HepG2 (cell line): ENCODE results near the gene NALCN. TPM values are rescaled to one million over a fixed set of nuclear protein-coding genes. Genes with fewer than 3 reads are reported as not detected.

Experiments
- ATAC-seq: fragments of 200-7000 bp; cut with Tn5 transposase; 3 replicates; pipeline ENCODE4 v1.9.1; 2020; ENCODE audit warnings: mild to moderate bottlenecking, moderate library complexity
- BruUV-seq: library from RNA; stranded (reverse); fragments of 400-500 nt; replicated peaks from 2 replicates; lab custom pipeline; 2021; lab: Mats Ljungman, UMichigan
- CTCF ChIA-PET: fragments of 300-600 bp; formaldehyde crosslinking; extraction: SDS; loops from one replicate; lab custom pipeline; 2021; ENCODE audit warnings: low total read pairs, inconsistent platforms, low intra/inter-chr PET ratio; lab: Yijun Ruan, JAX
- POLR2A ChIA-PET: fragments of 350-600 bp; sonication (Branson Sonifier 250); formaldehyde crosslinking; loops from one replicate; lab custom pipeline; 2020; ENCODE audit warnings: antibody characterized with exemption, inconsistent platforms; lab: Yijun Ruan, JAX
- DNase-seq: peaks from one replicate; pipeline ENCODE4 v3.0.0-alpha.2; 2015; ENCODE audit warnings: low spot score
- FAIRE-seq: peaks from 3 replicates; lab custom pipeline; 2011; peaks lifted over from hg19 to GRCh38; lab: Jason Lieb, UNC
- H2AFZ ChIP-seq: one replicate; pipeline ENCODE4 v1.6.1; 2011; ENCODE audit warnings: low read length, inconsistent platforms
- H3K27ac ChIP-seq: fragments of 300-600 bp; 3 replicates; pipeline ENCODE4 v1.8.0; 2011; ENCODE audit warnings: mixed run types, mild to moderate bottlenecking, mixed read lengths, low read length, inconsistent platforms; ENCODE audit not compliant: insufficient read depth; ENCODE audit errors: extremely low read length
- H3K27me3 ChIP-seq, 2 experiments: fragments of 200-600 bp in 1 of 2; 2 replicates in 1 of 2; 3 replicates in 1 of 2; pipeline versions ENCODE4 v1.6.0 to v1.8.0; 2011; ENCODE audit warnings: low read length in 2 of 2, mild to moderate bottlenecking in 2 of 2, moderate library complexity in 2 of 2, inconsistent platforms in 1 of 2; ENCODE audit not compliant: insufficient read depth in 2 of 2, control insufficient read depth in 1 of 2
- H3K36me3 ChIP-seq, 2 experiments: fragments of 200-600 bp in 1 of 2; replicated peaks in 1 of 2; 2 replicates in 1 of 2; 3 replicates in 1 of 2; pipeline versions ENCODE4 v1.5.1 to v1.8.0; 2011; ENCODE audit warnings: low read length in 2 of 2, inconsistent platforms in 1 of 2; ENCODE audit not compliant: insufficient read depth in 2 of 2, control insufficient read depth in 1 of 2
- H3K4me1 ChIP-seq: 2 replicates; pipeline ENCODE4 v1.5.1; 2012; ENCODE audit warnings: low read length, inconsistent platforms; ENCODE audit not compliant: insufficient read depth
- H3K4me2 ChIP-seq: 2 replicates; pipeline ENCODE4 v1.6.0; 2011; ENCODE audit warnings: low read depth, low read length, inconsistent platforms
- H3K4me3 ChIP-seq, 3 experiments: fragments of 200-600 bp in 1 of 3; sonication (generic), shearing (Covaris generic) in 1 of 3; replicated peaks in 1 of 3; 2 replicates each; pipeline ENCODE4 v1.5.1; 2011 to 2016; ENCODE audit warnings: low read length in 3 of 3, inconsistent platforms in 2 of 3, low read depth in 2 of 3, mild to moderate bottlenecking in 2 of 3, control low read depth in 1 of 3, mixed read lengths in 1 of 3; ENCODE audit not compliant: insufficient read depth in 1 of 3
- H3K79me2 ChIP-seq: one replicate; pipeline ENCODE4 v1.6.1; 2011; ENCODE audit warnings: low read length, inconsistent platforms; ENCODE audit not compliant: insufficient read depth
- H3K9ac ChIP-seq: 2 replicates; pipeline ENCODE4 v1.6.0; 2011; ENCODE audit warnings: mild to moderate bottlenecking, low read depth, low read length, inconsistent platforms; ENCODE audit not compliant: insufficient read depth
- H3K9me3 ChIP-seq: 2 replicates; pipeline ENCODE4 v1.5.1; 2012; ENCODE audit warnings: mild to moderate bottlenecking, low read length
- H4K20me1 ChIP-seq: 2 replicates; pipeline ENCODE4 v1.6.0; 2011; ENCODE audit warnings: inconsistent platforms, mild to moderate bottlenecking, low read length, moderate library complexity; ENCODE audit not compliant: insufficient read depth
- HNF4A ChIP-seq: sonication (generic); formaldehyde crosslinking; IDR thresholded peaks from 2 replicates; pipeline ENCODE4 v1.4.0; 2020; ENCODE audit warnings: missing genetic modification reagents
- MBD4 ChIP-seq: IDR thresholded peaks from 2 replicates; pipeline ENCODE4 v1.6.1; 2012; ENCODE audit warnings: low read length, inconsistent platforms, borderline replicate concordance
- MED1 ChIP-seq: sonication (generic); formaldehyde crosslinking; IDR thresholded peaks from 2 replicates; pipeline ENCODE4 v1.4.0; 2020; ENCODE audit warnings: missing genetic modification reagents
- WGBS: methylation state at CpG from one replicate; pipeline ENCODE4 v1.1.6; 2017; ENCODE audit warnings: low lambda C conversion rate; 5-methylcytosine and 5-hydroxymethylcytosine counted together
- in situ Hi-C: cut with HindIII; loops from 2 replicates; pipeline ENCODE4 v1.10.0; 2017; ENCODE audit warnings: low pct_unique_long_range_greater_than_20kb; ENCODE audit not compliant: extremely low pct_ligation_motif_present
- intact Hi-C: fragments of 100-400 bp; cut with micrococcal nuclease; formaldehyde crosslinking; loops from one replicate; pipeline ENCODE4 v1.10.0; 2022; ENCODE audit not compliant: unreplicated experiment
- polyA plus RNA-seq, 8 experiments: library from polyadenylated mRNA; depleted of rRNA in 3 of 8; stranded (reverse) in 7 of 8; unstranded in 1 of 8; fragments of >200 nt; fragmentation: Illumina TruSeq in 4 of 8; extraction: Trizol in 4 of 8; gene quantifications; 2 replicates each; pipeline versions ENCODE4 v1.2.1 to v1.2.3, GENCODE V29; 2011 to 2016; ENCODE audit warnings: low read depth in 4 of 8, missing spikeins in 1 of 8, mixed read lengths in 1 of 8; ENCODE audit not compliant: insufficient read depth in 1 of 8
- total RNA-seq, 5 experiments: library from RNA; depleted of rRNA; stranded (reverse); fragments of >200 nt; fragmentation: Illumina TruSeq; extraction: Trizol; gene quantifications; 2 replicates each; pipeline ENCODE4 v1.2.3, GENCODE V29; 2016; ENCODE audit warnings: low read depth in 1 of 5

NALCN gene
- total and polyA plus RNA-seq, 2 of the 13 experiments (the other 11 are each of a cell fraction or from before 2014, with no cell fraction given), result not detected

DNA sequence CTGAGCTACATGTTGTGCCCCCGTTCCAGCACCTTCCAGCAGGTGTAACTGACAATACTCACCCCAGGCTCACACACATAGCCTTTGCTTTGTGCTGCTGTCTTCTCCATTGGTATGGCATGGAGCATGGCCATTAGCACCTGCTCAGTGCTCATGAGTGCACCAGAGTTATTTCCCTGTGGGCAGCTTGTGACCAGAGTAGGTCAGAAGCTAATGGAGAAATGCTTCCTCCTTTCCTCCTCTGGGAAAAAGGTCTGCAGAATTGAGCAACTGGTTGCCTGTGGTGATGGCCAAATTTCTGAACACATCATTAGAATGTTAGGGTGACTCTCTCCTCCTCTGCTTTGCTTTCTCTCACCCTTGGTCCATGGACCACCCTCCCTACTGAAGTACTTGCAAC, 397.2 kb downstream of the NALCN start:
- no peak for TF ChIP-seq MED1 (CRISPR knock-in tag)
- TF ChIP-seq, all 625 proteins: peak for 0
- POLR2A ChIA-PET, result no interaction called here
- no peak overlapping the region for H3K27ac ChIP-seq
- in situ Hi-C loops, result no loop called here
- no peaks in the 10 kb centered on the region for H3K79me2 ChIP-seq
- no peak overlapping the region for H3K9ac ChIP-seq
- no TSS peak for BruUV-seq
- ATAC-seq, result no peak
- WGBS, result 0% methylated on average over 1 of the region's 1 CpG
- H3K4me3 ChIP-seq, result no peak overlapping the region
- DNase-seq, result no peak
- H3K27me3 ChIP-seq, result peaks cover 0 to 17% of the 10 kb centered on the region in 2 experiments; a peak in 3 of 5 replicates
- H3K36me3 ChIP-seq, result no peaks in the 10 kb centered on the region
- CTCF ChIA-PET, result no interaction called here
- no peak overlapping the region for H3K4me2 ChIP-seq
- H2AFZ ChIP-seq, result no peak overlapping the region
- no peaks in the 10 kb centered on the region for H4K20me1 ChIP-seq
- intact Hi-C loops, result no loop called here
- no peaks in the 10 kb centered on the region for H3K9me3 ChIP-seq
- FAIRE-seq, result no peak
- no peaks in the 10 kb centered on the region for H3K4me1 ChIP-seq

DNA sequence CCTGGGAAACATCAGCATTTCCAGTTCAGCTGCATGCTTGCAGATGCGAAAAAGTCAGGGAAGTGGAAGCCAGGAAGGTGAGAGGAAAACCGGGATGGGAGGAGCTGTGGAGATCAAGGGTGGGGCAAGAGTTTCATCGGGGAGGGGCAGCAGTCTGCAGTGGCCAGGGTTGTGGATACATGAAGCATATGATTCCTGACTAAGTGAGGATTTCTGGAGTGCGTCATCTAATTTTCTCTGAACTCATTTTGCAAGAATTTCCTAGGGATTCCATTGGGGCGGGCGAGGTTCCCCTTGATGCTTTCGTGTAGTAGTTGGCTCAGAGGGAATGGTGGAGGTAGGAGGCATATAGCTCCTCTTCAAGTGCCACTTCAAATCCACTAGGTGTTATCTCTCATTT, 397.6 kb downstream of the NALCN start:
- H3K9ac ChIP-seq, result no peak overlapping the region
- in situ Hi-C loops (no loop called here), intact Hi-C loops (no loop called here)
- FAIRE-seq (no peak), DNase-seq (no peak), ATAC-seq (no peak)
- no peak overlapping the region for H3K4me2 ChIP-seq
- no TSS peak for BruUV-seq
- peaks cover 0 to 17% of the 10 kb centered on the region in 2 experiments; a peak in 3 of 5 replicates for H3K27me3 ChIP-seq
- H2AFZ ChIP-seq, result no peak overlapping the region
- H3K27ac ChIP-seq, result no peak overlapping the region
- H3K36me3 ChIP-seq, result no peaks in the 10 kb centered on the region
- TF ChIP-seq HNF4A (CRISPR knock-in tag) (no peak), MBD4 (no peak)
- H3K9me3 ChIP-seq, result no peaks in the 10 kb centered on the region
- H3K4me1 ChIP-seq, result no peaks in the 10 kb centered on the region
- no peaks in the 10 kb centered on the region for H3K79me2 ChIP-seq
- WGBS, result 2% methylated on average over 7 of the region's 7 CpGs
- ChIA-PET POLR2A (no interaction called here), CTCF (no interaction called here)
- no peaks in the 10 kb centered on the region for H4K20me1 ChIP-seq
- no peak overlapping the region for H3K4me3 ChIP-seq
